Inflammatory macrophage treated with lipopolysaccharide for 4 hours (primary cell): Measurements from ENCODE around the gene RSPH9.

Experiments
- DNase-seq: peaks from one replicate; pipeline ENCODE4 v3.0.0-alpha.2; 2020

Gene RSPH9, protein sequence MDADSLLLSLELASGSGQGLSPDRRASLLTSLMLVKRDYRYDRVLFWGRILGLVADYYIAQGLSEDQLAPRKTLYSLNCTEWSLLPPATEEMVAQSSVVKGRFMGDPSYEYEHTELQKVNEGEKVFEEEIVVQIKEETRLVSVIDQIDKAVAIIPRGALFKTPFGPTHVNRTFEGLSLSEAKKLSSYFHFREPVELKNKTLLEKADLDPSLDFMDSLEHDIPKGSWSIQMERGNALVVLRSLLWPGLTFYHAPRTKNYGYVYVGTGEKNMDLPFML

DNA sequence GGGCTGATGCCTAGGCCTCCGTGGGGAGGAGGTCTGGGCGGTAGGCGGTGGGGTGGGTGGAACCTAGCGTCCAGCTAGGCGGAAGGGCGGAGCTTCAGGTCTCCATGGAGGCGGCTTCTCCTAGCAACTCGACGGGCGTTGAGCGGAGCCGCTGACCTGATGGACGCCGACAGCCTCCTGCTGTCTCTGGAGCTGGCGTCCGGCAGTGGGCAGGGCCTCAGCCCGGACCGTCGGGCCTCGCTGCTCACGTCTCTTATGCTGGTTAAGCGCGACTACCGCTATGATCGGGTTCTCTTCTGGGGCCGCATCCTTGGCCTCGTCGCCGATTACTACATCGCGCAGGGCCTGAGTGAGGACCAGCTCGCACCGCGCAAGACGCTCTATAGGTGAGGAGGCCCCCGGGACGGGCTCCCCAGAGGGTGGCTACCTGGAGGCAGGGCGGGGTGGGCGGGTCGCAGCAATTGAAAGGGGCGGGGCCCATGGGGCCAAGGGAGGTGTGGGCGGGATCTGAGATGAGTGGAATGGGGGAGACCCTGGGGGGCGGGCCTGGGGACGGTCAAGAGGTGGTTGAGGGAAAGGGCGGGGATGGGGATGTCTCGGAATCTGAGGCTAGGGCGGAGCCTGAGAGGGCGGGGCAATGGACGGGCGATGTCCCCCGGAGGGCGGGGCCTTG, at the start of gene RSPH9:
Gene RSPH9, plus strand, starts transcription at position 97 of the 673 bp plus-strand sequence. Its CDS starts 63 bp downstream, at position 160.
- peak; percentile 64 for DNase-seq

GRCh38 chr6:43600595-43600994, 44.2 kb upstream of the RSPH9 start:
- no peak for DNase-seq

GRCh38 chr6:43604174-43604573, 40.7 kb upstream of the RSPH9 start:
- no peak for DNase-seq

DNA sequence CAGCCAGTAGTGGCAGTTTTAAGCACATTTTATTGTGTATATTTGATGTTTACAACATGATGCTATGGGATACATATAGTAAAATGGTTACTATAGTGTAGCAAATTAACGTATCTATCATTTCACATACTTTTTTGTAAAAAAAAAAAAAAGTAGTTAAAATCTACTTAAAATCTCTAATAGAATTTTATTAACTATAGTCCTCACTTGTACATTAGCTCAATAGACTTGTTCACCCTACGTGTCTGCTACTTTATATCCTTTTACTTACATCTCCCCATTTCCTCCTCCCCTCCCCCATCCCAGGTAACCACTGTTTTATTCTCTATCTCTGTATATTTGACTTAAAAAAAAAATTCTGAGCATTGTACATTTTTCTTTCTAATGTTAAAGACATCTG, 38.8 kb upstream of the RSPH9 start:
- DNase-seq, result no peak

GRCh38 chr6:43608310-43608763, 36.5 kb upstream of the RSPH9 start:
- DNase-seq, result peak; percentile 67

DNA sequence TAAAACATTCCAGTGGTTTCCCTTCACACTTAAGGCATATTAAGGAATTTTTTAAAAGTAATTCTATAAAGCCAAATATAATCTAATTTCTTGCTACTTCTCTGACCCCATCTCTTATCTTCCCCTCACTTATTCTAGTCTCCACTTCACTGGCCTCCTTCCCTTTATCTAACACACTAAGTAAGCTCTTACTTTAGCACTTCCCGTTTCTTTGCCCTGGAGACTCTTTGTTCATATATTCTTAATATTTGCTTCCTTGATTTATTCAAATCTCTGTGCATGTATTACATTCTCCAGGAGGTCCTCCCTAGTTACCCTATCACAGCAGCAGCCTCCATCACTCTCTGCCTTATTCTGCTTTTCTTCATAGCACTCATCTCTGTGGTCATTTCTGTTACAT, 36.0 kb upstream of the RSPH9 start:
- DNase-seq, result peak; percentile 58

DNA sequence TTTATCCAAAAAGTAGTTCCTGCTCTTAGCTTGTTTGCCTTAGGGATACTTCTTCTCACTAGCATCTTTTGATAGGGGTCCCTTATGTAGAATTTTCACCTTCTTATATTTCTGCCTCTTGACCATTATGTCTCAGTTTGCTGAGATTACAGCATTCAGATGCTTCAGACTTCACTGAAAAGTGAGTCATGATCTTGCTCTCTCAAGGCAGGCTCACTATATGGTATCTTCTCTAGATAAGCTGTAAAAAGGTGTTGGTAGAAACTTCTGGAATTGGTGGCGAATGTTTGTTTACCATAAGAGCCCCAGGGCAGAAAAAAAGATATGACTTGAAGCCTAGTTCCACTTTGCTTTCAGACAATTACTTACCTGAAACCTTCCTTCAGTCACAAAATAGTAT, 35.4 kb upstream of the RSPH9 start:
- DNase-seq, result no peak

- DNase-seq, result no peak
These were observed 34.4 kb upstream of the RSPH9 start for GRCh38 chr6:43610431-43610830.

- DNase-seq, result no peak
These were observed 31.0 kb upstream of the RSPH9 start for GRCh38 chr6:43613721-43614395.

DNA sequence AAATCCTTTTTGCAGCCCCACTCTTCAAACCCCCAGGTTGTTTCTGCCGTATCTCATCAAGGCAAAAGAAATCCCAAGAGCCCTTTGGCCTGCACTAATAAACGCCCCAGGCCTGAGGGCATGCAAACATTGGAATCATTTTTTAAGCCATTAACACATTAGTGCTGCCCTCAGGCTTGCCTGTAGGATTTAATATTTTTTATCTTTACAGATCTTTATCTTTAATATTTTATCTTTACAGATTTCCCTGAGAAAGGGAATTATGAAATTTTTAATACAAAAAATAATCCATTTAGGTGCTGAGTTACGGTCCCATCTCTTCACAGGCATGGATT, 30.5 kb upstream of the RSPH9 start:
- DNase-seq, result no peak

DNA sequence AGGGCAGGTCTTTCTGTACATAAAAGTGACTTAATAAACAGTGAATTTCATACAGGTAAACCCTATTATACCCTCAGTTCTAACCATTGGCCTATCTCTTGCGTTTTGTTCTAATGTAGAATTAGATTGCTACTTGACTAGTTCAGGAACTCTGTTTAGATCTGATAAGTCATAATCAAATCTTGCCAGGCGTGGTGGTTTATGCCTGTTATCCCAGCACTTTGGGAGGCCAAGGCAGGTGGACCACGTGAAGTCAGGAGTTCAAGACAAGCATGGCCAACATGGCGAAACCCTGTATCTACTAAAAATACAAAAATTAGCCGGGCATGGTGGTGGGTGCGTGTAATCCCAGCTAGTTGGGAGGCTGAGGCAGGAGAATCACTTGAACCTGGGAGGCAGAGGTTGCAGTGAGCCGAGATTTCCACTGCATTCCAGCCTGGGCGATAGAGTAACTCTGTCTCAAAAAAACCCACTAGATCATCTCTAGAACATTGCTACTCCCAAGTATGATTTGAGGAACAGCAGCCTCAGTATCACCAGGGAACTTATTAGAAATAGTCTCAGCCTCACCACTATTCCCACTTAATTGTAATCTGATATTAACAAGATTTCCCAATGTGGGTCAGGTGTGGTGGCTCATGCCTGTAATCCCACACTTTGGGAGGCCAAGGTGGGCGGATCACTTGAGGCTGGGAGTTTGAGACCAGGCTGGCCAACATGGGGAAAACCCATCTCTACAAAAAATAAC, 27.9 kb upstream of the RSPH9 start:
- DNase-seq, result no peak

GRCh38 chr6:43621078-43621835, 23.6 kb upstream of the RSPH9 start:
- no peak for DNase-seq

DNA sequence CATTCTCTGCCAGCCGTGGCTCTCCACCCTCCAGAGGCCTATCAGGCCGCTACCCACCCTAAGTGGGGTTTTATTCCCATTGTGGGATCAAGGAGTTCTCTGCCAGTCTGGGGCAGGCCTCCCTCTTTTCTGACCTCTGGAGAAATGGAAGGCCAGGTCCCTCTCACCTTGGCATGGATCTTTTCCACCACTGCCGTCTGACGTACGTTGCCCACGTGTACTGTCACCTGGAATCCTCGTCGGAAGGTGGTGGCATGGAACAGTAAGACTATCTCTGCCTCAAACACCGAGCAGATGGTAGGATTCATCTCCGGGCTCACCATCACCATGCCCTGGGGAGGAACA, 23.0 kb upstream of the RSPH9 start:
- no peak for DNase-seq

DNA sequence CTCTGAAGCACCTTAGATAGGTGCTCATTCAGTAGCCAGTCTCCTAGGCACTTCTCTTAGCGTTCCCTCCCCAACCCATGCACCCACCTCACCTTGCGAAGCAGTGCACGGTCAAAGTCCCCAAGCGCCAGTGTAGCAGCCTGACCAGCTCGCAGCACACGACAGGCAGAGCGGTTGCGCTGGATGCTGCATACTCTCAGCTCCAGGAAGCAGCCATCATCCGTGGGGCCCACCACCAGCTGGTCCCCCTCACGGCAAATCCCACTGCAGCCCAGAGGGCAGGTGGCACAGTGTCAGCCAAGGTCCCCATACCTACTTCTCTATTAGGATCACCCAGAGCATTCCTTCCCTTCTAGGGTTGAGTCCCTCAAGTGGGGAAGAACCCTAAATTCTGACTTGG, 22.3 kb upstream of the RSPH9 start:
- DNase-seq, result no peak

- no peak for DNase-seq
These were observed 20.7 kb upstream of the RSPH9 start for GRCh38 chr6:43623880-43624785.

DNA sequence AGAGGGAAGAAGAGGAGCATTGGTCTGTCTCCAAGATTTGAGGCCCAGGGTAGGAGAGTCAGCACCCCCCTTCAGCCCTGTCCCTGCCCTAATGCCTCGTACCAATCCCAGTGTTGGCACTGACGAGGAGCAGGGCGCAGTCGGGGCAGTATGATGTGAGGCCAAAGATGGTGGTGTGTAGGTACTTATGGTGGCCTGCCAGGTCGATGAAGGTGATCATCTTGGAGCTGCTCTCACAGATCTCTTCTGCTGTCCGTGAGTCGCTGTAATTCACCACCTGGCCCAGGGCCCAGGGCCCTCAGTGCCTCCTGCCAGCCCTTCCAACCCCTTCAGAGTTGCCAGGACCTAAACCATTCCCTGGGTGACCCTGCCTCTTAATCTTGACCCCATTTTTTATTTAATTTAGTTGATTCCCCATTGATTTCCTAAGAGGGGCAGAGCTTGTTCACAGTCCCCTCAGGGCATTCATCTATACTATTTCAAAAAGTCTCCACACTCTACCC, 20.0 kb upstream of the RSPH9 start:
- DNase-seq, result no peak

DNA sequence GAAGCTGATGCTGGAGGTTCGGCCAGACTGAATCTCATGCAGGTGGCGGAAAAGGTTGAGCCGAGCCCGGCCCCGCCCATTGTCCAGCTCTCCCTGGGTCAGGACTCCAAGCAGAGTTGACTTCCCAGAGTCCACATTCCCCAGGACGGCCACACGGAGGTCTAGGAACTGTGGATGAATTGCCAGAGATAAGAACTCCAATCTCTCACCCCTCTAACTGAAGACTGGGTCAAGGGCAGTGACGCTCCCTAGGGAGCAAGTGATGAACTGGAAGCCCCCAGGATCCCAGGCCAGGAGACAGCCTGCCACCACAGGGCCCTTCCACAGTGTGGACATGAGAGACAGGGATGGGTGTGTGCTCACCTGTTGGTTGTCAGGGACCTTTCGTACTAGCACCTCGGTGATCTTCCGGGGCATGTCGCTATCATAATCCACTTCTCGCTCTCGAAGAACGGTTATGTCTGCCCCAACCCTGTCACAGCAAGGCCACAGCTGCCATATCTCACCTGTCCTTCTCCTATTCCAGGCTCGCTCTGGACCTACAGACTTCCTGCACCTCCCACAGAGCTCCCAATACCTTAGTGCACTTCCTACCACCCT, 19.3 kb upstream of the RSPH9 start:
- DNase-seq, result no peak

- peak; percentile 98 for DNase-seq
These were observed 17.6 kb upstream of the RSPH9 start for GRCh38 chr6:43627008-43627825.

DNA sequence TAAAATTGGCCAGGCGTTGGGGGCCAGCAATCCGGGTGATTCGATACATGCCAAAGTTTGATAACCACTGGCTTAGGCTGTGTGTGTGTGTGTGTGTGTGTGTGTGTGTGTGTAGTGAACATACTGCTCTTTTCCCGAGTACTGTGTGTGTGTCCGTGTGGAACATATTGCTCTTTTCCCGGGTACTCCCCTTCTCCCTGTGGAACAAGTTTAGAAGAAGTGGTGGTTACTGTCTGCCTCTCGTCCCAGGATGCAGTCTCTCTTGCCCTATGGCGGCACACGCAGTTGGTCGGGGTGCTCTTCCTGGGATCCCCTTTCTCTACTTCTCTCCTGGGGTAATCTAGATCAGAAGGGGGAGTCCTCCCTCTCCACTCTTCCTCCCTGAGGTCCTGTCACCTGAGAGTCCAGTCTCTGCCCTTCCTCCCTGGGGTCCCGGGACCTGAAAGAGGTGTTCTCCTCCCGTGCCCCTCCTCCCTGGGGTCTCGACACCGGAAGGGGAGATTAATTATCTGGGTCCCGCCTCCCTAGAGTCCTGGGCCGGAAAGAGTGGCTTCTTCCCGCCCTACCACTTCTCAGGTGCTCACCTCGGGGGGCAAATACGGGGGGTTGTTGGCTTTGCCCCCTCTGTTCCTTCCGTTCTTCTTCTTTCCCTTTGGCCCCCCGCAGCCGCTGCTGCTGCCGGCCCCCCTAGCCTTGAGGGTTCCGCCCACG, 16.3 kb upstream of the RSPH9 start:
- DNase-seq, result peak; percentile 36
